HG03558 (cell line): Measurements from ENCODE around the gene EPB41.
"Not testable (repeated sequence)": the region's sequence is repeated elsewhere in the genome, so short reads cannot be mapped to it uniquely, and the experiment has no call there.

ENCODE experiments used
- ATAC-seq: cut with Tn5 transposase; IDR thresholded peaks from one replicate; pipeline ENCODE4 v1.9.1; 2021; ENCODE audit warnings: moderate number of reproducible peaks; ENCODE audit not compliant: unreplicated experiment; ENCODE audit errors: extremely low read depth

Gene EPB41

GRCh38 chr1:29033829-29034466, 119.6 kb downstream of the EPB41 start:
- ATAC-seq, result no peak

GRCh38 chr1:29043274-29043965, 129.1 kb downstream of the EPB41 start:
- no peak for ATAC-seq

GRCh38 chr1:29044010-29044409, 129.6 kb downstream of the EPB41 start:
- ATAC-seq, result no peak

- not testable (repeated sequence) for ATAC-seq
Measured at GRCh38 chr1:29045663-29046062, 131.3 kb downstream of the EPB41 start.

GRCh38 chr1:29047142-29047541, 132.8 kb downstream of the EPB41 start:
- ATAC-seq, result no peak

- no peak for ATAC-seq
Measured at GRCh38 chr1:29050166-29050565, 135.8 kb downstream of the EPB41 start.

- ATAC-seq, result no peak
Measured at GRCh38 chr1:29052100-29052499, 137.7 kb downstream of the EPB41 start.

GRCh38 chr1:29052941-29053340, 138.6 kb downstream of the EPB41 start:
- ATAC-seq, result no peak

- no peak for ATAC-seq
Measured at GRCh38 chr1:29055160-29055559, 140.8 kb downstream of the EPB41 start.

- no peak for ATAC-seq
Measured at GRCh38 chr1:29056256-29056655, 141.9 kb downstream of the EPB41 start.

- no peak for ATAC-seq
Measured at GRCh38 chr1:29057700-29058099, 143.3 kb downstream of the EPB41 start.

- no peak for ATAC-seq
Measured at GRCh38 chr1:29062157-29062942, 148.0 kb downstream of the EPB41 start.

- ATAC-seq, result no peak
Measured at GRCh38 chr1:29064064-29064463, 149.7 kb downstream of the EPB41 start.

GRCh38 chr1:29077155-29077554, 162.8 kb downstream of the EPB41 start:
- no peak for ATAC-seq

GRCh38 chr1:29079916-29080629, 165.7 kb downstream of the EPB41 start:
- not testable (repeated sequence) for ATAC-seq

- no peak for ATAC-seq
Measured at GRCh38 chr1:29081201-29081600, 166.8 kb downstream of the EPB41 start.

GRCh38 chr1:29082519-29082918, 168.2 kb downstream of the EPB41 start:
- no peak for ATAC-seq

- ATAC-seq, result no peak
Measured at GRCh38 chr1:29083317-29084195, 169.2 kb downstream of the EPB41 start.

- no peak for ATAC-seq
Measured at GRCh38 chr1:29084196-29084521, 169.8 kb downstream of the EPB41 start.
